Measurements from ENCODE around the gene CTDNEP1. TPM values are rescaled to one million over a fixed set of nuclear protein-coding genes. Genes with fewer than 3 reads are reported as not detected.
A peak's percentile ranks its signal among the peaks of the same experiment; 100 is the strongest.

Gene CTDNEP1
- total and polyA plus RNA-seq, 2 donors (not counting 3 experiments of a cell fraction or from before 2014, with no cell fraction given), result 130 to 143 TPM

- ChIA-PET POLR2A (interaction anchor here (0.5 to 0.8 kb wide), 2 partner anchors 13 to 110 kb away, joined by 5 to 6 read pairs; partner anchors contain the start of gene NEURL4), CTCF (interaction anchor here (0.7 to 4.5 kb wide), 6 partner anchors 19 to 174 kb away, joined by 3 to 94 read pairs (median 26); partner anchors contain the start of genes GABARAP, PHF23 and SLC2A4)
- peak overlapping the region; percentile 54 for H3K4me2 ChIP-seq (ENCODE audit: insufficient read depth, low read length)
- H2AFZ ChIP-seq (ENCODE audit: low read depth, low read length), result peak overlapping the region; percentile 46
- no peaks in the 10 kb centered on the region for H3K27me3 ChIP-seq (ENCODE audit: control insufficient read depth in 2 of 2, insufficient read depth in 2 of 2, low read length in 2 of 2)
- no peak for TF ChIP-seq GATA2 (IDR thresholded peaks at IDR 0.05; ENCODE audit: insufficient read depth, insufficient read length, low read depth, low read length)
- no peak for TF ChIP-seq JUN (IDR thresholded peaks at IDR 0.05; ENCODE audit: borderline replicate concordance, insufficient read depth, insufficient read length, low read depth)
- no peak for TF ChIP-seq MYC (IDR thresholded peaks at IDR 0.05; ENCODE audit: low read depth, low read length)
- TF ChIP-seq CTCF (IDR thresholded peaks at IDR 0.05; ENCODE audit: extremely low read depth in 1 of 2, insufficient read depth in 1 of 2, low read depth in 1 of 2, low read length in 2 of 2), result no peak
- TF ChIP-seq POLR2AphosphoS5 (IDR thresholded peaks at IDR 0.05; ENCODE audit: insufficient read depth, low read depth, low read length), result no peak
- TF ChIP-seq EZH2 (IDR thresholded peaks at IDR 0.05; ENCODE audit: borderline replicate concordance, low read depth, low read length, severe bottlenecking), result no peak
- no peak for TF ChIP-seq FOS (IDR thresholded peaks at IDR 0.05; ENCODE audit: borderline replicate concordance, insufficient read depth, low read length)
- TF ChIP-seq POLR2A (IDR thresholded peaks at IDR 0.05; ENCODE audit: low read depth, low read length), result no peak
- TF ChIP-seq, protein P1, sequence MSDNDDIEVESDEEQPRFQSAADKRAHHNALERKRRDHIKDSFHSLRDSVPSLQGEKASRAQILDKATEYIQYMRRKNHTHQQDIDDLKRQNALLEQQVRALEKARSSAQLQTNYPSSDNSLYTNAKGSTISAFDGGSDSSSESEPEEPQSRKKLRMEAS (IDR thresholded peaks at IDR 0.05; ENCODE audit: insufficient read depth, insufficient read length), result no peak
- peaks cover 15 to 25% of the 10 kb centered on the region in 2 experiments for H3K36me3 ChIP-seq (ENCODE audit: control insufficient read depth in 2 of 2, extremely low read depth in 1 of 2, insufficient read depth in 2 of 2, low read length in 2 of 2)
- peaks cover 32% of the 10 kb centered on the region for H3K4me1 ChIP-seq (ENCODE audit: control insufficient read depth, extremely low read depth, insufficient read depth, low read length)
- no peak overlapping the region for H3K27ac ChIP-seq (ENCODE audit: insufficient read depth, low read depth, low read length)
- no peaks in the 10 kb centered on the region for H3K9me3 ChIP-seq (replicated peaks; ENCODE audit: control insufficient read depth, insufficient read depth, low read length)
- H3K9me1 ChIP-seq (replicated peaks; ENCODE audit: control insufficient read depth, extremely low read depth, insufficient read depth, low read length), result no peaks in the 10 kb centered on the region
- intact Hi-C loops (cut with micrococcal nuclease), result loop anchor here (1.0 kb wide), 1 partner anchor 42 kb away; no protein-coding TSS in a partner anchor
- DNase-seq (ENCODE audit: low read depth, low spot score) (no peak), FAIRE-seq (no peak)
- dilution Hi-C loops (cut with MboI; ENCODE audit: extremely low pct_ligation_motif_present, low sequenced_read_pairs), result no loop called here
- peak overlapping the region in 2 of 3 experiments; percentile 61 to 69 for H3K4me3 ChIP-seq (replicated peaks in 1 of 3; ENCODE audit: insufficient read depth in 1 of 3, low read depth in 1 of 3, low read length in 3 of 3)
- no TSS peak for BruUV-seq (replicated peaks)
- peaks cover 11% of the 10 kb centered on the region for H3K79me2 ChIP-seq (ENCODE audit: control insufficient read depth, insufficient read depth, low read length)
- no peaks in the 10 kb centered on the region for H4K20me1 ChIP-seq (replicated peaks; ENCODE audit: control insufficient read depth, extremely low read depth, insufficient read depth, low read length)
- H3K9ac ChIP-seq (replicated peaks; ENCODE audit: extremely low read depth, insufficient read depth, low read length), result peak overlapping the region; percentile 72
These were observed 32.2 kb downstream of the CTDNEP1 start for GRCh38 chr17:7219229-7219811.

All from endothelial cell of umbilical vein (primary cell).